Type B pancreatic cell (in vitro differentiated cells): Measurements from ENCODE around the gene SEC16A. TPM values are rescaled to one million over a fixed set of nuclear protein-coding genes. Genes with fewer than 3 reads are reported as not detected.

Experiments used
- DNase-seq: peaks from one replicate; pipeline ENCODE4 v3.0.0; 2021; ENCODE audit warnings: mixed read lengths; ENCODE audit not compliant: unreplicated experiment; ENCODE audit errors: extremely low spot score
- H3K27ac Mint-ChIP-seq: 2 replicates; pipeline ENCODE4 v1.8.0; 2021; ENCODE audit warnings: mild to moderate bottlenecking, mixed read lengths
- H3K27me3 Mint-ChIP-seq: 2 replicates; pipeline ENCODE4 v1.8.0; 2021; ENCODE audit warnings: mixed read lengths
- H3K36me3 Mint-ChIP-seq: 2 replicates; pipeline ENCODE4 v1.8.0; 2021; ENCODE audit warnings: mixed read lengths
- H3K4me1 Mint-ChIP-seq: one replicate; pipeline ENCODE4 v1.8.0; 2021; ENCODE audit warnings: mixed read lengths; ENCODE audit not compliant: unreplicated experiment
- H3K4me3 Mint-ChIP-seq: 2 replicates; pipeline ENCODE4 v1.8.0; 2021; ENCODE audit warnings: mild to moderate bottlenecking, mixed read lengths
- H3K9me3 Mint-ChIP-seq: 2 replicates; pipeline ENCODE4 v1.8.0; 2021; ENCODE audit warnings: mixed read lengths
- microRNA-seq: library from miRNA; unstranded; fragments of <30 nt; microRNA quantifications from one replicate; pipeline ENCODE4, GENCODE V29; 2020
- total RNA-seq: library from RNA; stranded (reverse); gene quantifications from 2 replicates; pipeline ENCODE4 v1.2.1, GENCODE V29; 2021; ENCODE audit warnings: low replicate concordance
- TF ChIP-seq, protein P1 (sequence below): fragments of 200-600 bp; sonication (generic); conservative IDR thresholded peaks from 2 replicates; pipeline ENCODE4 v1.5.0; 2021; ENCODE audit warnings: antibody characterized with exemption, mild to moderate bottlenecking

Gene SEC16A
- total RNA-seq, 1 donor from 2014 or later: 74.6 TPM

- H3K27ac Mint-ChIP-seq: no peak overlapping the region
- TF ChIP-seq, protein P1, sequence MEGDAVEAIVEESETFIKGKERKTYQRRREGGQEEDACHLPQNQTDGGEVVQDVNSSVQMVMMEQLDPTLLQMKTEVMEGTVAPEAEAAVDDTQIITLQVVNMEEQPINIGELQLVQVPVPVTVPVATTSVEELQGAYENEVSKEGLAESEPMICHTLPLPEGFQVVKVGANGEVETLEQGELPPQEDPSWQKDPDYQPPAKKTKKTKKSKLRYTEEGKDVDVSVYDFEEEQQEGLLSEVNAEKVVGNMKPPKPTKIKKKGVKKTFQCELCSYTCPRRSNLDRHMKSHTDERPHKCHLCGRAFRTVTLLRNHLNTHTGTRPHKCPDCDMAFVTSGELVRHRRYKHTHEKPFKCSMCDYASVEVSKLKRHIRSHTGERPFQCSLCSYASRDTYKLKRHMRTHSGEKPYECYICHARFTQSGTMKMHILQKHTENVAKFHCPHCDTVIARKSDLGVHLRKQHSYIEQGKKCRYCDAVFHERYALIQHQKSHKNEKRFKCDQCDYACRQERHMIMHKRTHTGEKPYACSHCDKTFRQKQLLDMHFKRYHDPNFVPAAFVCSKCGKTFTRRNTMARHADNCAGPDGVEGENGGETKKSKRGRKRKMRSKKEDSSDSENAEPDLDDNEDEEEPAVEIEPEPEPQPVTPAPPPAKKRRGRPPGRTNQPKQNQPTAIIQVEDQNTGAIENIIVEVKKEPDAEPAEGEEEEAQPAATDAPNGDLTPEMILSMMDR: no peak
- no peak for DNase-seq
- H3K4me1 Mint-ChIP-seq: no peaks in the 10 kb centered on the region
- no peaks in the 10 kb centered on the region for H3K9me3 Mint-ChIP-seq
- H3K4me3 Mint-ChIP-seq: no peak overlapping the region
- no peaks in the 10 kb centered on the region for H3K27me3 Mint-ChIP-seq
- H3K36me3 Mint-ChIP-seq: peaks cover 9% of the 10 kb centered on the region
Observed at GRCh38 chr9:136391737-136392537, 90.9 kb downstream of the SEC16A start.

Small RNA genes within 50 kb of the gene (microRNA-seq; reads per million reads assigned to microRNA genes)
- gene MIR4673: not detected

Other genes with a start within 250 kb of the SEC16A start
- 15.6 and 23.6 TPM in 2 replicates for gene QSOX2, start 237.2 kb downstream of the SEC16A start, total RNA-seq
- 0.69 and 0.70 TPM in 2 replicates for gene CCDC187, start 178.9 kb downstream of the SEC16A start, total RNA-seq
- 29.2 and 56.2 TPM in 2 replicates for gene GPSM1, start 155.5 kb downstream of the SEC16A start, total RNA-seq
- 10.4 and 14.0 TPM in 2 replicates for gene DNLZ, start 119.3 kb downstream of the SEC16A start, total RNA-seq
- gene CARD9, start 109.4 kb downstream of the SEC16A start, total RNA-seq: 2.0 and 2.6 TPM in 2 replicates
- gene SNAPC4, start 82.9 kb downstream of the SEC16A start, total RNA-seq: 14.4 and 15.7 TPM in 2 replicates
- gene ENTR1, start 72.4 kb downstream of the SEC16A start, total RNA-seq: 49.4 and 77.9 TPM in 2 replicates
- 68.1 and 72.1 TPM in 2 replicates for gene PMPCA, start 72.4 kb downstream of the SEC16A start, total RNA-seq
- gene INPP5E, start 43.2 kb downstream of the SEC16A start, total RNA-seq: 13.8 and 24.0 TPM in 2 replicates
- gene NOTCH1, start 63.0 kb upstream of the SEC16A start, total RNA-seq: 36.5 and 53.1 TPM in 2 replicates
- 20.7 and 25.5 TPM in 2 replicates for gene EGFL7, start 179.9 kb upstream of the SEC16A start, total RNA-seq
- 47.8 and 75.3 TPM in 2 replicates for gene AGPAT2, start 204.4 kb upstream of the SEC16A start, total RNA-seq
- 40.8 and 48.7 TPM in 2 replicates for gene DIPK1B, start 229.5 kb upstream of the SEC16A start, total RNA-seq